Upper lobe of right lung (tissue), 1 donor: ENCODE measurements around the gene ITPK1. TPM values are rescaled to one million over a fixed set of nuclear protein-coding genes. Genes with fewer than 3 reads are reported as not detected.
A peak's percentile ranks its signal among the peaks of the same experiment; 100 is the strongest.

Experiments
- ATAC-seq: fragments of 200-7000 bp; cut with Tn5 transposase; one replicate; pipeline ENCODE4 v1.9.1; 2020; ENCODE audit warnings: mild to moderate bottlenecking, moderate library complexity
- DNase-seq: peaks from one replicate; pipeline ENCODE4 v3.0.0-alpha.2; 2020
- H3K27ac ChIP-seq: fragments of 200-600 bp; one replicate; pipeline ENCODE4 v1.8.0; 2022
- H3K27me3 ChIP-seq: fragments of 200-600 bp; one replicate; pipeline ENCODE4 v1.8.0; 2022; ENCODE audit warnings: mild to moderate bottlenecking
- H3K36me3 ChIP-seq: fragments of 200-600 bp; one replicate; pipeline ENCODE4 v1.8.0; 2022
- H3K4me1 ChIP-seq: fragments of 200-600 bp; one replicate; pipeline ENCODE4 v1.8.0; 2022
- H3K4me3 ChIP-seq: fragments of 200-600 bp; one replicate; pipeline ENCODE4 v1.8.0; 2022; ENCODE audit warnings: mild to moderate bottlenecking
- H3K9me3 ChIP-seq: fragments of 200-600 bp; one replicate; pipeline ENCODE4 v1.8.0; 2022
- CTCF ChIP-seq: fragments of 200-600 bp; IDR thresholded peaks from one replicate; pipeline ENCODE4 v1.8.0; 2022; ENCODE audit warnings: antibody characterized with exemption
- intact Hi-C: fragments of 100-400 bp; cut with DNase I; formaldehyde crosslinking; loops from one replicate; pipeline ENCODE4 v1.11.0; 2022
- total RNA-seq: library from RNA; stranded (reverse); fragmentation: NEBNext Ultra II Directional; extraction: Animal tissue kit (Norgen Biotek cat#: 25700); gene quantifications from one replicate; pipeline ENCODE4 v1.2.1, GENCODE V29; 2021
- donor health status: DM: no; HTN: yes; CAD: no; lungs with severe emphysema.

The ITPK1 gene
- total RNA-seq, 1 donor from 2014 or later, result 96.9 TPM

GRCh38 chr14:92902726-92903125, 213.0 kb downstream of the ITPK1 start:
- Histone ChIP-seq H3K4me3 (no peak overlapping the region), H3K9me3 (no peaks in the 10 kb centered on the region), H3K27ac (no peak overlapping the region), H3K27me3 (peaks cover 16% of the 10 kb centered on the region), H3K36me3 (no peaks in the 10 kb centered on the region), H3K4me1 (no peaks in the 10 kb centered on the region)
- DNase-seq, result no peak
- ATAC-seq, result no peak
- TF ChIP-seq CTCF, result no peak
- intact Hi-C loops, result no loop called here

GRCh38 chr14:92902191-92902590, 213.5 kb downstream of the ITPK1 start:
- H3K27me3 ChIP-seq, result peaks cover 16% of the 10 kb centered on the region

GRCh38 chr14:92900660-92901059, 215.1 kb downstream of the ITPK1 start:
- H3K4me1 ChIP-seq, result no peaks in the 10 kb centered on the region
- H3K27me3 ChIP-seq, result peaks cover 16% of the 10 kb centered on the region
- no peak for TF ChIP-seq CTCF
- DNase-seq, result no peak
- ATAC-seq, result no peak
- intact Hi-C loops, result no loop called here
- H3K9me3 ChIP-seq, result no peaks in the 10 kb centered on the region
- no peak overlapping the region for H3K27ac ChIP-seq
- H3K4me3 ChIP-seq, result no peak overlapping the region
- H3K36me3 ChIP-seq, result no peaks in the 10 kb centered on the region

More at GRCh38 chr14:92902191-92902590, 213.5 kb downstream of the ITPK1 start:
- ATAC-seq (no peak), DNase-seq (no peak)
- Histone ChIP-seq H3K9me3 (no peaks in the 10 kb centered on the region), H3K27ac (no peak overlapping the region), H3K4me3 (no peak overlapping the region), H3K36me3 (no peaks in the 10 kb centered on the region), H3K4me1 (no peaks in the 10 kb centered on the region)
- no peak for TF ChIP-seq CTCF
- intact Hi-C loops, result no loop called here

- Histone ChIP-seq H3K4me3 (no peak overlapping the region), H3K27me3 (peaks cover 16% of the 10 kb centered on the region), H3K27ac (no peak overlapping the region), H3K36me3 (no peaks in the 10 kb centered on the region), H3K9me3 (no peaks in the 10 kb centered on the region), H3K4me1 (no peaks in the 10 kb centered on the region)
- DNase-seq (no peak), ATAC-seq (no peak)
- no peak for TF ChIP-seq CTCF
- intact Hi-C loops, result no loop called here
Observed at GRCh38 chr14:92898566-92899131, 217.1 kb downstream of the ITPK1 start.

GRCh38 chr14:92897922-92898565, 217.7 kb downstream of the ITPK1 start:
- no peaks in the 10 kb centered on the region for H3K36me3 ChIP-seq
- H3K27ac ChIP-seq, result no peak overlapping the region
- ATAC-seq (peak; percentile 47), DNase-seq (no peak)
- H3K4me3 ChIP-seq, result no peak overlapping the region
- TF ChIP-seq CTCF, result no peak
- intact Hi-C loops, result no loop called here
- no peaks in the 10 kb centered on the region for H3K9me3 ChIP-seq
- no peaks in the 10 kb centered on the region for H3K4me1 ChIP-seq
- H3K27me3 ChIP-seq, result peaks cover 12% of the 10 kb centered on the region
